ENCODE data around the gene CNTNAP5.

Gene CNTNAP5

GRCh38 chr2:124063596-124063995 lies 38.5 kb downstream of the CNTNAP5 start:
- no peak for DNase-seq (ENCODE audit: low read depth)

- no peak for DNase-seq (ENCODE audit: low read depth)
These were observed 40.5 kb downstream of the CNTNAP5 start for GRCh38 chr2:124065636-124066035.

GRCh38 chr2:124066776-124067175 lies 41.7 kb downstream of the CNTNAP5 start:
- no peak for DNase-seq (ENCODE audit: low read depth)

- no peak for DNase-seq (ENCODE audit: low read depth)
These were observed 54.0 kb downstream of the CNTNAP5 start for GRCh38 chr2:124079045-124079444.

- no peak for DNase-seq (ENCODE audit: low read depth)
These were observed 55.4 kb downstream of the CNTNAP5 start for GRCh38 chr2:124080281-124081153.

- DNase-seq (ENCODE audit: low read depth) = no peak
These were observed 56.1 kb downstream of the CNTNAP5 start for GRCh38 chr2:124081154-124081716.

- no peak for DNase-seq (ENCODE audit: low read depth)
These were observed 63.5 kb downstream of the CNTNAP5 start for GRCh38 chr2:124088616-124089015.

GRCh38 chr2:124091721-124092120 lies 66.6 kb downstream of the CNTNAP5 start:
- no peak for DNase-seq (ENCODE audit: low read depth)

- DNase-seq (ENCODE audit: low read depth) = no peak
These were observed 67.6 kb downstream of the CNTNAP5 start for GRCh38 chr2:124092651-124093050.

- no peak for DNase-seq (ENCODE audit: low read depth)
These were observed 79.8 kb downstream of the CNTNAP5 start for GRCh38 chr2:124104914-124105313.

- no peak for DNase-seq (ENCODE audit: low read depth)
These were observed 87.1 kb downstream of the CNTNAP5 start for GRCh38 chr2:124112206-124112605.

GRCh38 chr2:124112966-124113365 lies 87.9 kb downstream of the CNTNAP5 start:
- no peak for DNase-seq (ENCODE audit: low read depth)

GRCh38 chr2:124120246-124120645 lies 95.2 kb downstream of the CNTNAP5 start:
- no peak for DNase-seq (ENCODE audit: low read depth)

- no peak for DNase-seq (ENCODE audit: low read depth)
These were observed 96.0 kb downstream of the CNTNAP5 start for GRCh38 chr2:124121106-124121505.

GRCh38 chr2:124121760-124122275 lies 96.7 kb downstream of the CNTNAP5 start:
- DNase-seq (ENCODE audit: low read depth) = no peak

- DNase-seq (ENCODE audit: low read depth) = no peak
These were observed 97.3 kb downstream of the CNTNAP5 start for GRCh38 chr2:124122340-124122739.

GRCh38 chr2:124131276-124131675 lies 106.2 kb downstream of the CNTNAP5 start:
- no peak for DNase-seq (ENCODE audit: low read depth)

- DNase-seq (ENCODE audit: low read depth) = no peak
These were observed 111.0 kb downstream of the CNTNAP5 start for GRCh38 chr2:124136110-124136509.

GRCh38 chr2:124138076-124138475 lies 113.0 kb downstream of the CNTNAP5 start:
- no peak for DNase-seq (ENCODE audit: low read depth)

- no peak for DNase-seq (ENCODE audit: low read depth)
These were observed 120.9 kb downstream of the CNTNAP5 start for GRCh38 chr2:124145982-124146381.

GRCh38 chr2:124147552-124147951 lies 122.5 kb downstream of the CNTNAP5 start:
- no peak for DNase-seq (ENCODE audit: low read depth)

GRCh38 chr2:124149571-124149970 lies 124.5 kb downstream of the CNTNAP5 start:
- no peak for DNase-seq (ENCODE audit: low read depth)

GRCh38 chr2:124151691-124152090 lies 126.6 kb downstream of the CNTNAP5 start:
- DNase-seq (ENCODE audit: low read depth) = no peak

All from activated gamma-delta T cell treated with anti-CD3 and anti-CD28 coated beads, Interleukin-2, amount 50 U/mL, for 16 hours (primary cell).